Tibial nerve (tissue), 4 donors: ENCODE measurements around the gene SELENOW. TPM values are rescaled to one million over a fixed set of nuclear protein-coding genes. Genes with fewer than 3 reads are reported as not detected.

Experiments
- DNase-seq, 2 donors: peaks; one replicate each; pipeline ENCODE4 v3.0.0-alpha.2; 2019; ENCODE audit warnings: low spot score in 2 of 2
- H3K27ac ChIP-seq, 4 donors: fragments of 200-600 bp; sonication (generic) in 3 of 4; one replicate each; pipeline ENCODE4 v1.5.1; 2017 to 2019; ENCODE audit warnings: mild to moderate bottlenecking in 1 of 4
- H3K27me3 ChIP-seq, 2 donors: fragments of 200-600 bp; sonication (generic) in 1 of 2; one replicate each; pipeline versions ENCODE4 v1.5.1 to v1.6.0; 2017 to 2019
- H3K36me3 ChIP-seq, 3 donors: fragments of 200-600 bp; sonication (generic); one replicate each; pipeline ENCODE4 v1.5.1; 2018 to 2019
- H3K4me1 ChIP-seq, 4 donors: fragments of 200-600 bp; sonication (generic) in 3 of 4; one replicate each; pipeline ENCODE4 v1.5.1; 2017 to 2019
- H3K4me3 ChIP-seq, 4 donors: fragments of 200-600 bp; sonication (generic) in 3 of 4; one replicate each; pipeline ENCODE4 v1.5.1; 2017 to 2019; ENCODE audit warnings: mild to moderate bottlenecking in 1 of 4, moderate library complexity in 1 of 4
- H3K9me3 ChIP-seq, 4 donors: fragments of 200-600 bp; sonication (generic) in 3 of 4; one replicate each; pipeline ENCODE4 v1.5.1; 2017 to 2019
- EP300 ChIP-seq, 2 donors: sonication (generic); formaldehyde crosslinking; IDR thresholded peaks; one replicate each; pipeline ENCODE4 v1.6.1; 2017; ENCODE audit warnings: antibody characterized with exemption in 2 of 2, mild to moderate bottlenecking in 1 of 2
- POLR2A ChIP-seq, 2 donors: fragments of 450-650 bp; IDR thresholded peaks; one replicate each; pipeline ENCODE4 v1.6.1; 2017; ENCODE audit warnings: antibody characterized with exemption in 2 of 2, mild to moderate bottlenecking in 2 of 2, moderate library complexity in 2 of 2
- WGBS, 2 donors: methylation state at CpG; one replicate each; pipeline ENCODE4 v1.1.5; 2018; 5-methylcytosine and 5-hydroxymethylcytosine counted together
- total RNA-seq, 4 donors: library from RNA; depleted of rRNA; stranded (reverse); fragments of >200 nt; gene quantifications; one replicate each; pipeline ENCODE4 v1.1.0, GENCODE V29; 2016
- TF ChIP-seq, protein P1 (sequence below), 5 experiments: fragments of 200-600 bp in 3 of 5; fragments of 450-650 bp in 2 of 5; sonication (generic) in 3 of 5; IDR thresholded peaks; one replicate each; pipeline ENCODE4 v1.5.1; 2016 to 2019; ENCODE audit warnings: antibody characterized with exemption in 5 of 5, mild to moderate bottlenecking in 3 of 5, moderate library complexity in 2 of 5

Gene SELENOW
- total RNA-seq, 4 donors from 2014 or later: 495 to 841 (median 572) TPM

DNA sequence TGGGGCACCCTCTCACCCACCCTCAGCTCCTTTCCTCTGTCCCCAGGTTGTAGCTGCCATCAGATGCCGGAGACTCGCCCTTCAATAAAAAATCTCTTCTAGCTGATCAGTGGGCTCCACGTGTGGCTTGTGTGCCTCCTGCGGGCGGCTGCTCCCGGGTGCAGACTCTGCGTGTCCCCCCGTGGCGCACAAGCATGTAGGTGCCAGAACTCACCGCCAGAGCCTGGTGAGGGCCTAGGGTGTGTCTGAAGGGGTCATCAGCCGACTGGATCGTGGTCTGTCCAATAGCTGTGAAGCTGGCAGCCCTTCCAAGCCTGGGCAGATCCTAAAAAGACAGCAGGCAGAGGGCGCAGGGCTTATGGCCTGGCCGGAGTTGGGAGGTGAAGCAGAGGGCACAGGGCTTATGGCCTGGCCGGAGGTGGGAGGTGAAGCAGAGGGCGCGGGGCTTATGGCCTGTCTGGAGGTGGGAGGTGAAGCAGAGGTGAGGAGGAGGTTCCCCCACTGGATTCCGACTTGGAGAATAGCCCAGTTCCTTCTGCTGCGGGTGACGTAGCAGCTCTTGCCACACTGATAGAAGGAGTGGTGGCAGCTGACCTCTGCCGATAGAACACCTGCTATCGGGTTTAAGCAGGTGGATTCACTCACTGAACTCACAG is 21.4 kb upstream of the SELENOW start:
- 73 to 86% methylated on average over 22 of the region's 22 CpGs for WGBS, 2 donors
- peak overlapping the region in 1 of 4 donors; percentile 56 for H3K27ac ChIP-seq
- no peak for DNase-seq

DNA sequence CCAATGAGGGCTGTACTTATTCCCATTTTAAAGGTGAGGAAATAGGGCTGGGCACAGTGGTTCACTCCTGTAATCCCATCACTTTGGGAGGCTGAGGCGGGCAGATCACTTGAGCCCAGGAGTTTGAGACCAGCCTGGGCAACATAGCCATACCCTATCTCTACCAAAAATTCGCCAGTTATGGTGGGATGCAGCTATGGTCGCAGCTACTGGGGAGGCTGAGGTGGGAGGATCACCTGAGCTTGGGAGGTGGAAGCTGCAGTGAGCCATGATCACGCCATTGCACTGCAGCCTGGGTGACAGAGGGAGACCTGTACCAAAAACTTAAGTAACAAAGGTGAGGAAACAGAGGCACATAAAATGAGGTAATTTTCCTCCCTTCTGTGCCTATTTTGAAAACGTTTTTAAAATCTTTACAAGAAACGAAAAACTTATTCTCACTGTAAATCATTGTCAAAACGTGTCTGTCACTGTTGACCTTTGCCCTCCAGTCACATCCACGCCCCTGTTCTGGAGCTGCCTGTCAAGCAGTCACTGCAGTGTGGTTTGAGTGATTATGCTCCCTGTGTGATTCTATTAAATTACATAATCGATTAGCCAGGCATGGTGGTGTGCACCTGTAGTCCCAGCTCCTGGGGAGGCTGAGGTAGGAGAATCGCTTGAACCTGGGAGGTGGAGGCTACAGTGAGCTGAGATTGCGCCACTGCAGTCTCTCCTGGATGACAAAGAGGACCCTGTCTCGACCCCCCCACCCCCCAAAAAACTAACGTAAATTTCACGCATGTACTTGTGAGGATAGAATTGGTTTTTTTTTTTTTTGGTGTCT is 20.7 kb upstream of the SELENOW start:
- Histone ChIP-seq H3K9me3 (no peaks in the 10 kb centered on the region), H3K27ac (peak overlapping the region in 1 of 4 donors; percentile 56), H3K4me1 (peaks cover 0 to 4% (median 0%) of the 10 kb centered on the region in 4 donors), H3K27me3 (no peaks in the 10 kb centered on the region), H3K4me3 (no peak overlapping the region), H3K36me3 (peaks cover 10 to 78% (median 52%) of the 10 kb centered on the region in 3 donors)
- DNase-seq: no peak
- no peak for TF ChIP-seq POLR2A (IDR thresholded peaks at IDR 0.05)
- no peak for TF ChIP-seq EP300 (IDR thresholded peaks at IDR 0.05)
- TF ChIP-seq, protein P1, sequence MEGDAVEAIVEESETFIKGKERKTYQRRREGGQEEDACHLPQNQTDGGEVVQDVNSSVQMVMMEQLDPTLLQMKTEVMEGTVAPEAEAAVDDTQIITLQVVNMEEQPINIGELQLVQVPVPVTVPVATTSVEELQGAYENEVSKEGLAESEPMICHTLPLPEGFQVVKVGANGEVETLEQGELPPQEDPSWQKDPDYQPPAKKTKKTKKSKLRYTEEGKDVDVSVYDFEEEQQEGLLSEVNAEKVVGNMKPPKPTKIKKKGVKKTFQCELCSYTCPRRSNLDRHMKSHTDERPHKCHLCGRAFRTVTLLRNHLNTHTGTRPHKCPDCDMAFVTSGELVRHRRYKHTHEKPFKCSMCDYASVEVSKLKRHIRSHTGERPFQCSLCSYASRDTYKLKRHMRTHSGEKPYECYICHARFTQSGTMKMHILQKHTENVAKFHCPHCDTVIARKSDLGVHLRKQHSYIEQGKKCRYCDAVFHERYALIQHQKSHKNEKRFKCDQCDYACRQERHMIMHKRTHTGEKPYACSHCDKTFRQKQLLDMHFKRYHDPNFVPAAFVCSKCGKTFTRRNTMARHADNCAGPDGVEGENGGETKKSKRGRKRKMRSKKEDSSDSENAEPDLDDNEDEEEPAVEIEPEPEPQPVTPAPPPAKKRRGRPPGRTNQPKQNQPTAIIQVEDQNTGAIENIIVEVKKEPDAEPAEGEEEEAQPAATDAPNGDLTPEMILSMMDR (IDR thresholded peaks at IDR 0.05): no peak
- WGBS, 2 donors: 80 to 83% methylated on average over 14 of the region's 14 CpGs

More for the DNA sequence above, 21.4 kb upstream of the SELENOW start:
- Histone ChIP-seq H3K9me3 (no peaks in the 10 kb centered on the region), H3K4me1 (no peaks in the 10 kb centered on the region), H3K27me3 (no peaks in the 10 kb centered on the region), H3K4me3 (no peak overlapping the region), H3K36me3 (peaks cover 10 to 85% (median 59%) of the 10 kb centered on the region in 3 donors)
- no peak for TF ChIP-seq EP300 (IDR thresholded peaks at IDR 0.05)
- no peak for TF ChIP-seq POLR2A (IDR thresholded peaks at IDR 0.05)
- TF ChIP-seq, protein P1 (IDR thresholded peaks at IDR 0.05): no peak

DNA sequence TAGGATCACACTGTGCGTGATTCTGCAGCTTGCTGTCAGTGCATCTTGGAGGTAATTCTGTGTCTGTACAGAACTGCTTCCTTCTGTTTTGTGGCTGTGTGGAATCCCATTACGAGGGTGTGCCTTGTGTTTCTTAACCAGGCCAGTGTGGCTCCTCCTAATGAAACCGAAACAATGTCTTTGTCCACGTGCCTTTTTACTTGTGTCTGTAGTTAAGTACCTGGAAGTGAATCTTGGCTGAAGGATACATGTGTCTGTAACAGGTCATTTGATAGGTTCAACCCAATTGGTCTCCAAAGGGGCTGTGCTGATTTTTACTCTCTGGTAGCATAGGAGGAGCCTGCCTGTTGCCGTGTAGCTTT is 20.1 kb upstream of the SELENOW start:
- Histone ChIP-seq H3K9me3 (no peaks in the 10 kb centered on the region), H3K27ac (no peak overlapping the region), H3K36me3 (peaks cover 10 to 72% (median 47%) of the 10 kb centered on the region in 3 donors), H3K27me3 (no peaks in the 10 kb centered on the region), H3K4me1 (peaks cover 0 to 7% (median 0%) of the 10 kb centered on the region in 4 donors), H3K4me3 (no peak overlapping the region)
- DNase-seq: no peak
- TF ChIP-seq EP300 (IDR thresholded peaks at IDR 0.05) (no peak), POLR2A (IDR thresholded peaks at IDR 0.05) (no peak)
- TF ChIP-seq, protein P1 (IDR thresholded peaks at IDR 0.05): no peak
- 85 to 94% methylated on average over 5 of the region's 5 CpGs for WGBS, 2 donors

DNA sequence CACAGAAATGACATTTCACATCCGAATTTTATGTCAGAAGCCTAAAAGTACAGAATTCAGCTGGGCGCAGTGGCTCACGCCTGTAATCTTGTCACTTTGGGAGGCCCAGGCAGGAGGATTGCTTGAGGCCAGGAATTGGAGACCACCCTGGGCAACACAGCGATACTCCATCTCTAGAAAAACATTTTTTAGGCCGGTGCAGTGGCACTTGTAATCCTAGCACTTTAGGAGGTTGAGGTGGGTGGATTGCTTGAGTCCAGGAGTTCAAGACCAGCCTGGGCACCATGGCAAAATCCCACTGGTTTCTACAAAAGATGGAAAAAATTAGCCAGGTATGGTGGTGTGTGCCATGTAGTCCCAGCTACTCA is 17.9 kb upstream of the SELENOW start:
- no peak for DNase-seq
- 85 to 88% methylated on average over 5 of the region's 5 CpGs for WGBS, 2 donors
- Histone ChIP-seq H3K36me3 (peaks cover 3 to 50% (median 26%) of the 10 kb centered on the region in 3 donors), H3K27ac (peak overlapping the region in 1 of 4 donors; percentile 25), H3K4me1 (peaks cover 0 to 11% (median 0%) of the 10 kb centered on the region in 4 donors), H3K27me3 (no peaks in the 10 kb centered on the region), H3K9me3 (no peaks in the 10 kb centered on the region), H3K4me3 (no peak overlapping the region)
- TF ChIP-seq, protein P1 (IDR thresholded peaks at IDR 0.05): no peak
- TF ChIP-seq POLR2A (IDR thresholded peaks at IDR 0.05): no peak
- TF ChIP-seq EP300 (IDR thresholded peaks at IDR 0.05): no peak

DNA sequence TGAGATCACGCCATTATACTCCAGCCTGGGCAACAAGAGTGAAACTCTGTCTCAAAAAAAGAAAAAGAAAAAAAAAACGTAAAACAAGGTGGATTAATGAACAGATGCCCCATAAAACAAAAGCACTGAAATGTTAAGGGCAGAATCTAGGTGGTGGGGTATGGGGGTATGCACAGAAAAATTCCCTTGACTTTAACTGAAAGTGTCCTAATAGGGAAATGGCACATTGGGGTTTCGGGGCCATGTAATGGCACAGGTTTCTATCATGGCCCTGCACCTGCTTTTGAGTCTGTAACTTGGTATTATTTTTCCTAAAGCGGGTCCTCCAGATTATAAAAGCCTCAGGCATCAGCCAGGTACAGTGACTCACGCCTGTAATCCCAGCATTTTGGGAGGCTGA is 16.9 kb upstream of the SELENOW start:
- no peak for DNase-seq
- Histone ChIP-seq H3K36me3 (peaks cover 0 to 40% (median 16%) of the 10 kb centered on the region in 3 donors), H3K27ac (no peak overlapping the region), H3K27me3 (no peaks in the 10 kb centered on the region), H3K4me1 (peaks cover 0 to 18% (median 2%) of the 10 kb centered on the region in 4 donors), H3K9me3 (no peaks in the 10 kb centered on the region), H3K4me3 (no peak overlapping the region)
- TF ChIP-seq, protein P1 (IDR thresholded peaks at IDR 0.05): no peak
- TF ChIP-seq EP300 (IDR thresholded peaks at IDR 0.05) (no peak), POLR2A (IDR thresholded peaks at IDR 0.05) (no peak)
- WGBS, 2 donors: 70 to 79% methylated on average over 5 of the region's 5 CpGs
